ENCODE measurements around the gene PAX2.

PAX2 gene

DNA sequence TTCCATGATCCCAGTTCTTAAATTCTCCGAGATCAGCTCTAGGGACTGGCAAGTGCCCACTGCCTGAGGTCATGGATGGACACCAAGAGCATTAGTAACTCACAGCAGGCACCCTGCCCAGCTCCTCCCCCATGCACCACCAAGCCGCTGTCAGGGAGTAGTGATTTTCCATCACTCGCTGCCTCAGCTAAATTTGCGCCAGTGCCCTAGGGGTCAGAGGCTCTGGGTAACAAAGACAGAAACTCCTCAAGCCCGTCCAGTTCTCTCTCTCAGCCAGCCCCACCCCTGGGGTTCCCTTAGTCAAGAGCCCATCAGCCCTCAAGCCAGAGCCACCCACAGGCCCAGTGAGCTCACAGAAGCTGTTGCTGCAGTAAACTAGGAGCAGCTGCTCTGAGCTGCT, 30.0 kb downstream of the PAX2 start:
- H3K18ac ChIP-seq (ENCODE audit: low read length), result no peak overlapping the region
- H3K27me3 ChIP-seq (ENCODE audit: insufficient read depth, low read length, poor library complexity), result no peaks in the 10 kb centered on the region
- no peak overlapping the region for H3K23ac ChIP-seq (ENCODE audit: low read length)
- no peak for DNase-seq
- H3K36me3 ChIP-seq (ENCODE audit: control insufficient read depth, insufficient read depth, low read length), result no peaks in the 10 kb centered on the region
- no peak overlapping the region for H3K4me2 ChIP-seq (ENCODE audit: low read length)
- no peak overlapping the region for H3K9ac ChIP-seq (ENCODE audit: low read length)
- no peak overlapping the region for H4K8ac ChIP-seq (ENCODE audit: low read depth, low read length)
- H2BK15ac ChIP-seq (replicated peaks; ENCODE audit: low read depth), result no peak overlapping the region
- no peak overlapping the region for H2BK120ac ChIP-seq (ENCODE audit: low read depth, low read length)
- no peak overlapping the region for H3K4ac ChIP-seq (ENCODE audit: low read depth, low read length)
- no peak overlapping the region for H2AK5ac ChIP-seq (ENCODE audit: low read length)
- no peaks in the 10 kb centered on the region for H3K4me1 ChIP-seq (ENCODE audit: control insufficient read depth, low read depth, low read length)
- no CpG with 5 or more reads among the region's 5 CpGs for WGBS (ENCODE audit: extremely low coverage, insufficient coverage, low lambda C conversion rate)
- H3K56ac ChIP-seq (ENCODE audit: low read length), result no peak overlapping the region
- no peak overlapping the region for H4K5ac ChIP-seq (ENCODE audit: low read length)
- no peak overlapping the region for H3K27ac ChIP-seq (ENCODE audit: low read depth, low read length)
- no peaks in the 10 kb centered on the region for H3K79me2 ChIP-seq (ENCODE audit: control insufficient read depth, insufficient read depth, low read length)
- no peaks in the 10 kb centered on the region for H3K79me1 ChIP-seq (ENCODE audit: low read length)
- no peak overlapping the region for H3K4me3 ChIP-seq (ENCODE audit: low read length)
- no peak overlapping the region for H2BK5ac ChIP-seq (ENCODE audit: low read length)

DNA sequence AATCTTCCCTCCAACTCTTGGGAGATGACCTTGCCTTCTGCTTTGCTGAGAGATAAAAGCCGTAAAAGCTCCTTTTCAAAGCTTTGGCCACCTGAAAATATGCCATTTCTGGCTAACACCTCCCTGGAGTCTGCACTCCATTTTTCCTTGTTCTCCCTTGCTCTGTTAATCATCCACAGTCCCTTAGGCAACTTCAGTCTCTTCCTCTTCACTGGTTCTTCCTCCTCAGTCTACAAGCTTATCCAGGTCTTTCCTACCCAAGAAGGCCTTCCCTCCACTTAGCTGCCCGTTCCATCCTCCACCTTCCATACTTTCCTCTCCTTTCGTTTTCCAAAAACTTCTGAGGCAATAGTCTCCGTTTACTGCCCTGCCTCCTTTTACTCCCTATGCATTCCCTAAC, 30.5 kb downstream of the PAX2 start:
- H4K5ac ChIP-seq (ENCODE audit: low read length), result no peak overlapping the region
- H3K9ac ChIP-seq (ENCODE audit: low read length), result no peak overlapping the region
- WGBS (ENCODE audit: extremely low coverage, insufficient coverage, low lambda C conversion rate), result no CpG with 5 or more reads among the region's 4 CpGs
- H3K36me3 ChIP-seq (ENCODE audit: control insufficient read depth, insufficient read depth, low read length), result no peaks in the 10 kb centered on the region
- no peak overlapping the region for H3K27ac ChIP-seq (ENCODE audit: low read depth, low read length)
- no peaks in the 10 kb centered on the region for H3K4me1 ChIP-seq (ENCODE audit: control insufficient read depth, low read depth, low read length)
- no peak overlapping the region for H2BK15ac ChIP-seq (replicated peaks; ENCODE audit: low read depth)
- no peaks in the 10 kb centered on the region for H3K79me2 ChIP-seq (ENCODE audit: control insufficient read depth, insufficient read depth, low read length)
- H3K79me1 ChIP-seq (ENCODE audit: low read length), result no peaks in the 10 kb centered on the region
- no peak overlapping the region for H2BK5ac ChIP-seq (ENCODE audit: low read length)
- no peak overlapping the region for H3K56ac ChIP-seq (ENCODE audit: low read length)
- no peaks in the 10 kb centered on the region for H3K27me3 ChIP-seq (ENCODE audit: insufficient read depth, low read length, poor library complexity)
- H3K23ac ChIP-seq (ENCODE audit: low read length), result no peak overlapping the region
- H3K4ac ChIP-seq (ENCODE audit: low read depth, low read length), result no peak overlapping the region
- no peak overlapping the region for H3K4me2 ChIP-seq (ENCODE audit: low read length)
- no peak for DNase-seq
- H2AK5ac ChIP-seq (ENCODE audit: low read length), result no peak overlapping the region
- no peak overlapping the region for H2BK120ac ChIP-seq (ENCODE audit: low read depth, low read length)
- H3K4me3 ChIP-seq (ENCODE audit: low read length), result no peak overlapping the region
- no peak overlapping the region for H3K18ac ChIP-seq (ENCODE audit: low read length)
- H4K8ac ChIP-seq (ENCODE audit: low read depth, low read length), result no peak overlapping the region

DNA sequence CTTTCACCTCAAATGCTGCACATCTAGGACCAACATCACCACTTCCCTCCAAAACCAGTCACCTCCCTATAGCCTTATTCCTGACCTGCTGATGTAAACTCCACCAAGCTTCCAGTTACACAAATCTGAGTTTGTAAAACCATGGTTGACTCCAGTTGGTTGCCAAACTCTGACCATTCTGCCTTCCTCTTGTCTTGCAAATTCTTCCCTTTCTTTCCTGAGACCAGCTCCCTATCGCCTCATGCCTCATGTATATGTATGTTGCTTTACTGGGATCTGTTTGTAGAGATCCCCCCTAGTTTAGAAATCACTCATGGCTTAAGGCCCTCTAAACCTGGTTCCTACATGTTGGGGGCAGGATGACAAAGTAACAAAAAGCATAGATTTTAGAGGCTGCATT, 31.3 kb downstream of the PAX2 start:
- Histone ChIP-seq H3K4ac (ENCODE audit: low read depth, low read length) (no peak overlapping the region), H2BK15ac (replicated peaks; ENCODE audit: low read depth) (no peak overlapping the region), H3K27ac (ENCODE audit: low read depth, low read length) (no peak overlapping the region), H3K18ac (ENCODE audit: low read length) (no peak overlapping the region), H3K79me2 (ENCODE audit: control insufficient read depth, insufficient read depth, low read length) (no peaks in the 10 kb centered on the region), H3K36me3 (ENCODE audit: control insufficient read depth, insufficient read depth, low read length) (no peaks in the 10 kb centered on the region), H3K4me2 (ENCODE audit: low read length) (no peak overlapping the region), H3K56ac (ENCODE audit: low read length) (no peak overlapping the region), H3K9ac (ENCODE audit: low read length) (no peak overlapping the region), H4K5ac (ENCODE audit: low read length) (no peak overlapping the region), H3K23ac (ENCODE audit: low read length) (no peak overlapping the region), H3K4me1 (ENCODE audit: control insufficient read depth, low read depth, low read length) (no peaks in the 10 kb centered on the region), H2AK5ac (ENCODE audit: low read length) (no peak overlapping the region), H2BK5ac (ENCODE audit: low read length) (no peak overlapping the region), H4K8ac (ENCODE audit: low read depth, low read length) (no peak overlapping the region), H3K4me3 (ENCODE audit: low read length) (no peak overlapping the region), H2BK120ac (ENCODE audit: low read depth, low read length) (no peak overlapping the region), H3K27me3 (ENCODE audit: insufficient read depth, low read length, poor library complexity) (no peaks in the 10 kb centered on the region), H3K79me1 (ENCODE audit: low read length) (no peaks in the 10 kb centered on the region)
- DNase-seq, result no peak
- no CpG with 5 or more reads among the region's 1 CpG for WGBS (ENCODE audit: extremely low coverage, insufficient coverage, low lambda C conversion rate)

GRCh38 chr10:100779329-100779728, 33.9 kb downstream of the PAX2 start:
- no peaks in the 10 kb centered on the region for H3K79me2 ChIP-seq (ENCODE audit: control insufficient read depth, insufficient read depth, low read length)
- H3K27me3 ChIP-seq (ENCODE audit: insufficient read depth, low read length, poor library complexity), result no peaks in the 10 kb centered on the region
- H3K4me2 ChIP-seq (ENCODE audit: low read length), result no peak overlapping the region
- no peak overlapping the region for H3K23ac ChIP-seq (ENCODE audit: low read length)
- H4K5ac ChIP-seq (ENCODE audit: low read length), result no peak overlapping the region
- no peak overlapping the region for H2BK120ac ChIP-seq (ENCODE audit: low read depth, low read length)
- H2BK15ac ChIP-seq (replicated peaks; ENCODE audit: low read depth), result no peak overlapping the region
- H3K18ac ChIP-seq (ENCODE audit: low read length), result no peak overlapping the region
- no CpG with 5 or more reads among the region's 9 CpGs for WGBS (ENCODE audit: extremely low coverage, insufficient coverage, low lambda C conversion rate)
- H4K8ac ChIP-seq (ENCODE audit: low read depth, low read length), result no peak overlapping the region
- H3K36me3 ChIP-seq (ENCODE audit: control insufficient read depth, insufficient read depth, low read length), result no peaks in the 10 kb centered on the region
- H3K79me1 ChIP-seq (ENCODE audit: low read length), result no peaks in the 10 kb centered on the region
- no peaks in the 10 kb centered on the region for H3K4me1 ChIP-seq (ENCODE audit: control insufficient read depth, low read depth, low read length)
- no peak overlapping the region for H3K27ac ChIP-seq (ENCODE audit: low read depth, low read length)
- H3K4ac ChIP-seq (ENCODE audit: low read depth, low read length), result no peak overlapping the region
- H2BK5ac ChIP-seq (ENCODE audit: low read length), result no peak overlapping the region
- no peak for DNase-seq
- no peak overlapping the region for H3K56ac ChIP-seq (ENCODE audit: low read length)
- no peak overlapping the region for H3K9ac ChIP-seq (ENCODE audit: low read length)
- no peak overlapping the region for H2AK5ac ChIP-seq (ENCODE audit: low read length)
- no peak overlapping the region for H3K4me3 ChIP-seq (ENCODE audit: low read length)

DNA sequence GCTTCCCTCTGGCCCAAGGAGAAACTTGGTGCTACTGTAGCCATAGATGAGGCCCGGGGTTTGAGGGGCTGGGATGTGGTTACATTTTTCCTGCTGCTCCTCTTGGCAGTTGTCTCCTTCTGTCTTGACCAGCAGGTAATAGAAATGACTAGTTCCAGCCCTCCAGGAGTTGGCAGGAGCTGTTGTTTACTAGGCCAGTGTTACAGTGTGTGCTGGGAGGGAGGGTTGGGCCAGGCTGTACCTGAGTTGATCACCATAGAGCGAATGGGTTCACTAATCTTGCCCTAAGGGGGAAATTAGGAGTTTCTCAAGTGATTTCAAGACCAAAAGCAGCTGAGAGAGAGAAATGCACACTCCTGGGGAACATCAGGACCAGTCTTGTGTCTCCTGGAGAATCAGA, 34.9 kb downstream of the PAX2 start:
- Histone ChIP-seq H3K4ac (ENCODE audit: low read depth, low read length) (no peak overlapping the region), H4K5ac (ENCODE audit: low read length) (no peak overlapping the region), H3K4me1 (ENCODE audit: control insufficient read depth, low read depth, low read length) (no peaks in the 10 kb centered on the region), H3K9ac (ENCODE audit: low read length) (no peak overlapping the region), H3K18ac (ENCODE audit: low read length) (no peak overlapping the region), H3K23ac (ENCODE audit: low read length) (no peak overlapping the region), H2BK5ac (ENCODE audit: low read length) (no peak overlapping the region), H2BK120ac (ENCODE audit: low read depth, low read length) (no peak overlapping the region), H3K4me3 (ENCODE audit: low read length) (no peak overlapping the region), H3K36me3 (ENCODE audit: control insufficient read depth, insufficient read depth, low read length) (no peaks in the 10 kb centered on the region), H3K27me3 (ENCODE audit: insufficient read depth, low read length, poor library complexity) (no peaks in the 10 kb centered on the region), H2AK5ac (ENCODE audit: low read length) (no peak overlapping the region), H2BK15ac (replicated peaks; ENCODE audit: low read depth) (no peak overlapping the region), H3K56ac (ENCODE audit: low read length) (no peak overlapping the region), H3K79me2 (ENCODE audit: control insufficient read depth, insufficient read depth, low read length) (no peaks in the 10 kb centered on the region), H3K4me2 (ENCODE audit: low read length) (no peak overlapping the region), H4K8ac (ENCODE audit: low read depth, low read length) (no peak overlapping the region), H3K27ac (ENCODE audit: low read depth, low read length) (no peak overlapping the region), H3K79me1 (ENCODE audit: low read length) (no peaks in the 10 kb centered on the region)
- DNase-seq, result no peak
- no CpG with 5 or more reads among the region's 2 CpGs for WGBS (ENCODE audit: extremely low coverage, insufficient coverage, low lambda C conversion rate)

- Histone ChIP-seq H3K36me3 (ENCODE audit: control insufficient read depth, insufficient read depth, low read length) (no peaks in the 10 kb centered on the region), H2BK120ac (ENCODE audit: low read depth, low read length) (no peak overlapping the region), H3K4me1 (ENCODE audit: control insufficient read depth, low read depth, low read length) (no peaks in the 10 kb centered on the region), H2BK15ac (replicated peaks; ENCODE audit: low read depth) (no peak overlapping the region), H3K79me1 (ENCODE audit: low read length) (no peaks in the 10 kb centered on the region), H3K9ac (ENCODE audit: low read length) (no peak overlapping the region), H3K4ac (ENCODE audit: low read depth, low read length) (no peak overlapping the region), H3K4me3 (ENCODE audit: low read length) (no peak overlapping the region), H4K5ac (ENCODE audit: low read length) (no peak overlapping the region), H3K27ac (ENCODE audit: low read depth, low read length) (no peak overlapping the region), H3K4me2 (ENCODE audit: low read length) (no peak overlapping the region), H2AK5ac (ENCODE audit: low read length) (no peak overlapping the region), H3K23ac (ENCODE audit: low read length) (no peak overlapping the region), H3K27me3 (ENCODE audit: insufficient read depth, low read length, poor library complexity) (no peaks in the 10 kb centered on the region), H4K8ac (ENCODE audit: low read depth, low read length) (no peak overlapping the region), H3K56ac (ENCODE audit: low read length) (no peak overlapping the region), H3K18ac (ENCODE audit: low read length) (no peak overlapping the region), H2BK5ac (ENCODE audit: low read length) (no peak overlapping the region), H3K79me2 (ENCODE audit: control insufficient read depth, insufficient read depth, low read length) (no peaks in the 10 kb centered on the region)
- no CpG with 5 or more reads among the region's 11 CpGs for WGBS (ENCODE audit: extremely low coverage, insufficient coverage, low lambda C conversion rate)
- no peak for DNase-seq
Observed at GRCh38 chr10:100781145-100781665, 35.8 kb downstream of the PAX2 start.

Measured in mesendoderm (in vitro differentiated cells).